GF-D8 (cell line): ENCODE data around the gene NHLRC4.

Source experiments
- DNase-seq: peaks from one replicate; lab custom pipeline; 2025; lab: John Stamatoyannopoulos, UW

The NHLRC4 gene

GRCh38 chr16:566475-567372 lies at the start of gene NHLRC4:
NHLRC4 (plus strand) TSS chr16:567005; CDS start chr16:568048, 1,043 bp downstream.
- DNase-seq, result peak; percentile 80

- no peak for DNase-seq
Measured at GRCh38 chr16:518858-519257, 47.9 kb upstream of the NHLRC4 start.

GRCh38 chr16:519425-519824 lies 47.4 kb upstream of the NHLRC4 start:
- DNase-seq, result no peak

- no peak for DNase-seq
Measured at GRCh38 chr16:519841-520687, 46.7 kb upstream of the NHLRC4 start.

GRCh38 chr16:520847-521246 lies 46.0 kb upstream of the NHLRC4 start:
- DNase-seq, result no peak

- no peak for DNase-seq
Measured at GRCh38 chr16:521381-522210, 45.2 kb upstream of the NHLRC4 start.

GRCh38 chr16:522320-523096 lies 44.3 kb upstream of the NHLRC4 start:
- DNase-seq, result no peak

GRCh38 chr16:523097-523741 lies 43.6 kb upstream of the NHLRC4 start:
- DNase-seq, result no peak

GRCh38 chr16:524274-525040 lies 42.3 kb upstream of the NHLRC4 start:
- DNase-seq, result no peak

GRCh38 chr16:525123-525519 lies 41.7 kb upstream of the NHLRC4 start:
- DNase-seq, result no peak

GRCh38 chr16:525520-526180 lies 41.2 kb upstream of the NHLRC4 start:
- no peak for DNase-seq

- no peak for DNase-seq
Measured at GRCh38 chr16:526181-527014, 40.4 kb upstream of the NHLRC4 start.

- DNase-seq, result peak; percentile 45
Measured at GRCh38 chr16:527015-527903, 39.5 kb upstream of the NHLRC4 start, which contains the start of gene CAPN15. CAPN15 (plus strand) TSS chr16:527712; CDS start chr16:546839, 19,127 bp downstream.

- peak; percentile 28 for DNase-seq
Measured at GRCh38 chr16:528111-529011, 38.4 kb upstream of the NHLRC4 start.

- DNase-seq, result no peak
Measured at GRCh38 chr16:529012-529575, 37.7 kb upstream of the NHLRC4 start.
